ENCODE results near the gene ZFYVE28. TPM values are rescaled to one million over a fixed set of nuclear protein-coding genes. Genes with fewer than 3 reads are reported as not detected.

ZFYVE28 gene
- total and polyA plus RNA-seq, 2 of the 8 experiments (the other 6 are each of a cell fraction or from before 2014, with no cell fraction given), result 1.7 to 4.9 TPM

DNA sequence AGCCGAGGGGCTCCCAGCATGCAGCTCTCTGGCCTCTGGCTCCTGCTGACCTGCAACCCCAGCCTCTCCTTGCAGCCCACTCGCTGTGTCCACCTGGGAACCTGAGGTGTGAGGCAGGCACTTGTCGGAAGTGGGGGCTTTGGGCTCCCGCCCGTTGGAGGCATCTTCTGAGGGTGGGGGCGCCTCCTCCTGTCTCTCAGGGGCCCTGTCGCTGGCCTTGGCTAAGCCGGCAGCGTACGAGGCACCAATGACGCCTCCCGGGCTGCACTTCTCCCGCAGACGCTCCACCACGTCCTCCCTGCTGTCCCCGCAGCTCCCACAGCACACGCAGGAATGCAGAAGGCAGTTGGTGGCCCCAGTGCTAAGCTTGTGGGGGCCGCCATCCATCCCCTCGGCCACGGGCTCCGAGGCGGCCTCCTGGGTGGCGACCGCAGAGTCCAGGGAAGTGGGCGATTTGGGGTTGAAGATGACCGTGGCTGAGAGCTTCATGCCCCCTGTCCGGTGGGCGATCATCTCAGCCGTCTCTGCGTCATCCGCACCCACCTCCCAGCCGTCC lies 114.0 kb downstream of the ZFYVE28 start (continued):
- no peak for TF ChIP-seq RXRA (IDR thresholded peaks at IDR 0.05; ENCODE audit: insufficient read depth, low read depth, low read length)
- TF ChIP-seq CHD1 (IDR thresholded peaks at IDR 0.05; ENCODE audit: low read depth, low read length), result no peak
- TF ChIP-seq RNF2 (IDR thresholded peaks at IDR 0.05; ENCODE audit: borderline replicate concordance, low read depth, low read length, missing control alignments, poor library complexity, severe bottlenecking), result no peak
- TF ChIP-seq SIN3A (conservative IDR thresholded peaks at IDR 0.05 in 1 of 2, IDR thresholded peaks at IDR 0.05 in 1 of 2; ENCODE audit: low read depth in 1 of 2, low read length in 2 of 2), result no peak
- TF ChIP-seq SIX5 (IDR thresholded peaks at IDR 0.05; ENCODE audit: low read depth, low read length), result no peak

Data from H1 (cell line).